OCI-LY7 (cell line): ENCODE data around the gene PPIP5K2.

Experiments
- CTCF ChIP-seq: fragments of 200-600 bp; sonication (generic); conservative IDR thresholded peaks from 2 replicates; pipeline ENCODE4 v1.5.1; 2014; ENCODE audit warnings: mild to moderate bottlenecking, antibody characterized with exemption, low read length, moderate library complexity, mixed read lengths
- EZH2phosphoT487 ChIP-seq: fragments of 200-600 bp; sonication (generic); IDR thresholded peaks from 2 replicates; pipeline ENCODE4 v1.6.1; 2018; ENCODE audit warnings: low read depth, borderline replicate concordance, mild to moderate bottlenecking, mixed run types, antibody characterized with exemption, low read length, moderate library complexity, mixed read lengths

GRCh38 chr5:103117471-103117991 lies 2.6 kb upstream of the PPIP5K2 start:
- TF ChIP-seq CTCF (no peak), EZH2phosphoT487 (no peak)
